K562 (cell line): ENCODE results near the gene GULP1. TPM values are rescaled to one million over a fixed set of nuclear protein-coding genes. Genes with fewer than 3 reads are reported as not detected.

Source experiments
- ATAC-seq: fragments of 200-7000 bp; cut with Tn5 transposase; 3 replicates; pipeline ENCODE4 v1.9.1; 2020; ENCODE audit warnings: moderate library complexity
- BruUV-seq: library from RNA; stranded (reverse); fragments of 400-500 nt; replicated peaks from 2 replicates; lab custom pipeline; 2021; lab: Mats Ljungman, UMichigan
- CTCF ChIA-PET: fragments of 300-600 bp; formaldehyde crosslinking; extraction: SDS; loops from one replicate; lab custom pipeline; 2021; ENCODE audit warnings: low intra/inter-chr PET ratio; lab: Yijun Ruan, JAX
- POLR2A ChIA-PET: fragments of 300-600, 350-650 bp; sonication (Branson Sonifier 250); formaldehyde crosslinking; extraction: SDS; loops from one replicate; lab custom pipeline; 2021; ENCODE audit warnings: antibody characterized with exemption, inconsistent platforms; lab: Yijun Ruan, JAX
- DNase-seq, 4 experiments: peaks; one replicate each; pipeline versions ENCODE4 v3.0.0 to v3.0.0-alpha.2; 2011 to 2018; ENCODE audit warnings: low spot score in 3 of 4, mixed read lengths in 3 of 4; ENCODE audit errors: extremely low read depth in 1 of 4
- FAIRE-seq: peaks from 2 replicates; lab custom pipeline; 2011; peaks lifted over from hg19 to GRCh38; lab: Jason Lieb, UNC
- H2AFZ ChIP-seq: 2 replicates; pipeline ENCODE4 v1.6.0; 2011; ENCODE audit warnings: low read depth, low read length, control low read depth, inconsistent platforms
- H3K27ac ChIP-seq: fragments of 200-600 bp; 3 replicates; pipeline ENCODE4 v1.8.0; 2011; ENCODE audit warnings: low read depth, mild to moderate bottlenecking, control low read depth, inconsistent platforms, low read length, moderate library complexity, mixed read lengths; ENCODE audit errors: extremely low read depth
- H3K27me3 ChIP-seq, 2 experiments: fragments of 300-600 bp in 1 of 2; 2 replicates in 1 of 2; 3 replicates in 1 of 2; pipeline versions ENCODE4 v1.6.0 to v1.8.0; 2011; ENCODE audit warnings: inconsistent platforms in 2 of 2, low read length in 2 of 2, mild to moderate bottlenecking in 1 of 2, mixed read lengths in 1 of 2, moderate library complexity in 1 of 2; ENCODE audit not compliant: control insufficient read depth in 2 of 2, insufficient read depth in 2 of 2
- H3K36me3 ChIP-seq: fragments of 300-600 bp; 3 replicates; pipeline ENCODE4 v1.8.0; 2011; ENCODE audit warnings: mild to moderate bottlenecking, low read length, inconsistent platforms; ENCODE audit not compliant: control insufficient read depth, insufficient read depth
- H3K4me1 ChIP-seq, 2 experiments: fragments of 200-600 bp in 1 of 2; replicated peaks in 1 of 2; 2 replicates in 1 of 2; 3 replicates in 1 of 2; pipeline versions ENCODE4 v1.5.1 to v1.8.0; 2011; ENCODE audit warnings: inconsistent platforms in 2 of 2, low read length in 2 of 2, mild to moderate bottlenecking in 1 of 2, mixed read lengths in 1 of 2, moderate library complexity in 1 of 2; ENCODE audit not compliant: control insufficient read depth in 2 of 2, insufficient read depth in 2 of 2
- H3K4me2 ChIP-seq: 2 replicates; pipeline ENCODE4 v1.6.1; 2011; ENCODE audit warnings: low read length, control low read depth, inconsistent platforms, mixed read lengths; ENCODE audit not compliant: insufficient read depth
- H3K4me3 ChIP-seq: fragments of 200-600 bp; sonication (generic), shearing (Covaris generic); 2 replicates; pipeline ENCODE4 v1.5.1; 2016; ENCODE audit warnings: control low read depth, inconsistent platforms
- H3K79me2 ChIP-seq: fragments of 200-600 bp; 3 replicates; pipeline ENCODE4 v1.8.0; 2011; ENCODE audit warnings: low read length, inconsistent platforms; ENCODE audit not compliant: control insufficient read depth, insufficient read depth
- H3K9ac ChIP-seq, 2 experiments: 2 replicates each; pipeline versions ENCODE4 v1.6.0 to v1.6.1; 2011; ENCODE audit warnings: low read depth in 2 of 2, low read length in 2 of 2, control low read depth in 1 of 2, inconsistent platforms in 1 of 2, mild to moderate bottlenecking in 1 of 2, mixed read lengths in 1 of 2; ENCODE audit not compliant: insufficient read depth in 1 of 2
- H3K9me1 ChIP-seq: one replicate; pipeline ENCODE4 v1.6.0; 2011; ENCODE audit warnings: inconsistent platforms, mild to moderate bottlenecking, low read length, moderate library complexity; ENCODE audit not compliant: control insufficient read depth, insufficient read depth
- H3K9me3 ChIP-seq: replicated peaks from 2 replicates; pipeline ENCODE4 v1.5.1; 2011; ENCODE audit warnings: low read depth, low read length, inconsistent platforms; ENCODE audit not compliant: control insufficient read depth, insufficient read depth
- H4K20me1 ChIP-seq: replicated peaks from 2 replicates; pipeline ENCODE4 v1.6.1; 2011; ENCODE audit warnings: low read length, inconsistent platforms, mixed read lengths; ENCODE audit not compliant: control insufficient read depth, insufficient read depth
- ADNP ChIP-seq: fragments of 200-800 bp; sonication (Bioruptor generic); IDR thresholded peaks from 2 replicates; pipeline ENCODE4 v1.6.1; 2016; ENCODE audit warnings: missing genetic modification characterization, missing compliant biosample characterization
- DLX4 ChIP-seq: fragments of 250-450 bp; sonication (Bioruptor Pico); IDR thresholded peaks from 2 replicates; pipeline ENCODE4 v1.6.1; 2021; ENCODE audit warnings: mild to moderate bottlenecking
- ELF1 ChIP-seq: fragments of 200-800 bp; sonication (Bioruptor generic); IDR thresholded peaks from 2 replicates; pipeline ENCODE4 v1.6.1; 2016; ENCODE audit warnings: missing genetic modification characterization, missing compliant biosample characterization
- EP300 ChIP-seq: IDR thresholded peaks from 2 replicates; pipeline ENCODE4 v1.6.1; 2012; ENCODE audit warnings: low read length, improper control_type of control experiment
- ETS1 ChIP-seq: conservative IDR thresholded peaks from 2 replicates; pipeline ENCODE4 v1.6.1; 2011; ENCODE audit warnings: low read depth, mild to moderate bottlenecking, low read length; ENCODE audit not compliant: control insufficient read depth
- HBP1 ChIP-seq: fragments of 450-650 bp; formaldehyde crosslinking; IDR thresholded peaks from 2 replicates; pipeline ENCODE4 v1.4.0; 2022; ENCODE audit warnings: missing genetic modification characterization
- IFI16 ChIP-seq: fragments of 250-450 bp; sonication (Bioruptor Pico); IDR thresholded peaks from 2 replicates; pipeline ENCODE4 v2.1.2; 2022; ENCODE audit warnings: mild to moderate bottlenecking, inconsistent platforms
- JUN ChIP-seq, 2 experiments: sonication (generic) in 1 of 2; formaldehyde crosslinking in 1 of 2; IDR thresholded peaks; 2 replicates each; pipeline versions ENCODE4 v1.6.1 to v1.8.0; 2012 to 2022; ENCODE audit warnings: borderline replicate concordance in 2 of 2, mild to moderate bottlenecking in 2 of 2, improper control_type of control experiment in 1 of 2, low read depth in 1 of 2, low read length in 1 of 2, missing genetic modification reagents in 1 of 2
- KLF10 ChIP-seq: fragments of 250-450 bp; sonication (Bioruptor Pico); IDR thresholded peaks from 2 replicates; pipeline ENCODE4 v1.6.1; 2021; ENCODE audit warnings: matching md5 sums
- MYC ChIP-seq, 2 experiments: fragments of 250-450 bp in 1 of 2; sonication (Bioruptor Pico) in 1 of 2; IDR thresholded peaks; 2 replicates each; pipeline versions ENCODE4 v1.5.1 to v1.6.1; 2012 to 2021; ENCODE audit warnings: low read depth in 2 of 2, borderline replicate concordance in 1 of 2, improper control_type of control experiment in 1 of 2, low read length in 1 of 2, mild to moderate bottlenecking in 1 of 2, moderate library complexity in 1 of 2
- NR2F6 ChIP-seq: fragments of 450-650 bp; formaldehyde crosslinking; IDR thresholded peaks from 2 replicates; pipeline ENCODE4 v1.4.0; 2020; ENCODE audit warnings: mild to moderate bottlenecking
- PRPF4 ChIP-seq: fragments of 200-400 bp; formaldehyde crosslinking; IDR thresholded peaks from one replicate; pipeline ENCODE4 v1.6.1; 2017; ENCODE audit warnings: low read length, low read depth, mild to moderate bottlenecking; ENCODE audit not compliant: insufficient read depth, poor library complexity, severe bottlenecking
- SMAD4 ChIP-seq: fragments of 250-450 bp; sonication (Bioruptor Pico); conservative IDR thresholded peaks from 2 replicates; pipeline ENCODE4 v1.8.0; 2021; ENCODE audit warnings: inconsistent platforms, mild to moderate bottlenecking, moderate library complexity
- SMARCB1 ChIP-seq: IDR thresholded peaks from 2 replicates; pipeline ENCODE4 v1.6.1; 2011; ENCODE audit warnings: improper control_type of control experiment, low read depth; ENCODE audit not compliant: insufficient read length
- U2AF2 ChIP-seq: fragments of 200-400 bp; formaldehyde crosslinking; optimal IDR thresholded peaks from 2 replicates; pipeline ENCODE3; 2017; ENCODE audit warnings: low read depth, mild to moderate bottlenecking, low read length
- ZNF134 ChIP-seq: fragments of 250-450 bp; sonication (Bioruptor Pico); conservative IDR thresholded peaks from 2 replicates; pipeline ENCODE4 v1.4.0; 2020
- ZNF282 ChIP-seq: sonication (generic); formaldehyde crosslinking; IDR thresholded peaks from 2 replicates; pipeline ENCODE4 v1.8.1; 2023; ENCODE audit warnings: missing genetic modification reagents
- ZNF583 ChIP-seq: fragments of 250-450 bp; sonication (Bioruptor Pico); IDR thresholded peaks from 2 replicates; pipeline ENCODE4 v1.4.0; 2020
- ZNF695 ChIP-seq: fragments of 450-650 bp; formaldehyde crosslinking; IDR thresholded peaks from 2 replicates; pipeline ENCODE4 v1.4.0; 2020; ENCODE audit warnings: mild to moderate bottlenecking, moderate library complexity
- WGBS: fragments of 100-300 bp; shearing (Covaris generic); methylation state at CpG from one replicate; pipeline ENCODE4 v1.1.6; 2016; ENCODE audit warnings: low coverage, mixed read lengths; ENCODE audit not compliant: insufficient coverage; ENCODE audit errors: missing lambda C conversion rate; 5-methylcytosine and 5-hydroxymethylcytosine counted together
- in situ Hi-C: fragments of 300-500 bp; cut with MboI; formaldehyde crosslinking; loops from 4 replicates; pipeline ENCODE4 v1.15.0; 2018; ENCODE audit warnings: inconsistent platforms, mixed read lengths
- intact Hi-C: fragments of 100-400 bp; cut with micrococcal nuclease; formaldehyde crosslinking; loops from 2 replicates; pipeline ENCODE4 v1.14.2; 2022
- polyA plus RNA-seq, 8 experiments: library from polyadenylated mRNA; depleted of rRNA in 4 of 8; stranded (reverse) in 5 of 8; unstranded in 3 of 8; fragments of >200 nt; fragmentation: Nextera tagmentation in 2 of 8; fragmentation: Illumina TruSeq in 1 of 8; extraction: Ambion mirVana in 2 of 8; extraction: Trizol in 1 of 8; gene quantifications; 2 replicates each; pipeline versions ENCODE4 v1.2.1 to v1.2.3, GENCODE V29; 2011 to 2014; ENCODE audit warnings: inconsistent platforms in 1 of 8, missing spikeins in 1 of 8
- total RNA-seq, 7 experiments: library from RNA; depleted of rRNA in 6 of 7; stranded (reverse); fragments of >200 nt in 6 of 7; fragmentation: Illumina TruSeq in 2 of 7; extraction: Trizol in 2 of 7; gene quantifications; 2 replicates each; pipeline versions ENCODE4 v1.2.1 to v1.2.3, GENCODE V29; 2011 to 2021; ENCODE audit warnings: low replicate concordance in 1 of 7

Gene GULP1
- total and polyA plus RNA-seq, 9 of the 15 experiments (the other 6 are each of a cell fraction or from before 2014, with no cell fraction given), result 8.5 to 25.3 (median 19.5) TPM

- FAIRE-seq (no peak), ATAC-seq (no peak), DNase-seq (no peak)
- CTCF ChIA-PET, result no interaction called here
- no peaks in the 10 kb centered on the region for H3K27me3 ChIP-seq
- no peaks in the 10 kb centered on the region for H3K9me1 ChIP-seq
- 0% methylated on average over 1 of the region's 1 CpG for WGBS
- H3K4me2 ChIP-seq, result no peak overlapping the region
- H3K4me3 ChIP-seq, result no peak overlapping the region
- no peaks in the 10 kb centered on the region for H3K79me2 ChIP-seq
- H2AFZ ChIP-seq, result no peak overlapping the region
- no peaks in the 10 kb centered on the region for H3K4me1 ChIP-seq
- no peak overlapping the region for H3K9ac ChIP-seq
- H4K20me1 ChIP-seq, result no peaks in the 10 kb centered on the region
- no peak for TF ChIP-seq SMAD4 (CRISPR knock-in tag)
- no peak for TF ChIP-seq NR2F6
- TF ChIP-seq IFI16 (CRISPR knock-in tag), result no peak
- no peak for TF ChIP-seq ZNF583
- TF ChIP-seq HBP1, result no peak
- no peak for TF ChIP-seq PRPF4
- no peak for TF ChIP-seq DLX4 (CRISPR knock-in tag)
- TF ChIP-seq EP300, result no peak
- TF ChIP-seq ELF1 (tag), result no peak
- no peak for TF ChIP-seq KLF10 (CRISPR knock-in tag)
- no peak for TF ChIP-seq ZNF695
- no peak for TF ChIP-seq ZNF134 (CRISPR knock-in tag)
- no peak for TF ChIP-seq ZNF282 (CRISPR knock-in tag)
- TF ChIP-seq ADNP (tag), result no peak
- TF ChIP-seq U2AF2, result no peak
- no peak for TF ChIP-seq MYC (IDR thresholded peaks at IDR 0.05; ENCODE audit: low read depth, low read length)
- TF ChIP-seq MYC (CRISPR knock-in tag; IDR thresholded peaks at IDR 0.05; ENCODE audit: borderline replicate concordance, low read depth), result no peak
- no peak for TF ChIP-seq JUN (IDR thresholded peaks at IDR 0.05; ENCODE audit: borderline replicate concordance, low read depth, low read length)
- TF ChIP-seq JUN (CRISPR knock-in tag; IDR thresholded peaks at IDR 0.05; ENCODE audit: borderline replicate concordance), result no peak
- no peak for TF ChIP-seq ETS1
- TF ChIP-seq SMARCB1, result no peak
- no peaks in the 10 kb centered on the region for H3K36me3 ChIP-seq
- intact Hi-C loops (no loop called here), in situ Hi-C loops (loop anchor here (25.0 kb wide), 1 partner anchor 917 kb away; no protein-coding TSS in a partner anchor)
- no TSS peak for BruUV-seq
- POLR2A ChIA-PET, result no interaction called here
- no peak overlapping the region for H3K27ac ChIP-seq
- H3K9me3 ChIP-seq, result no peaks in the 10 kb centered on the region
These were observed 212.3 kb downstream of the GULP1 start for GRCh38 chr2:188503975-188504374.
